ENCODE measurements around the gene WDR88.
"Not testable (repeated sequence)": the region's sequence is repeated elsewhere in the genome, so short reads cannot be mapped to it uniquely, and the experiment has no call there.

WDR88 gene

GRCh38 chr19:33111587-33111986, 20.3 kb upstream of the WDR88 start:
- H3K9me3 Mint-ChIP-seq: no peaks in the 10 kb centered on the region
- ATAC-seq: no peak
- DNase-seq: no peak
- H3K4me3 Mint-ChIP-seq: no peak overlapping the region
- peaks cover 42% of the 10 kb centered on the region for H3K36me3 Mint-ChIP-seq (ENCODE audit: low read depth)
- H3K27ac Mint-ChIP-seq: no peak overlapping the region
- no peaks in the 10 kb centered on the region for H3K4me1 Mint-ChIP-seq
- H3K27me3 Mint-ChIP-seq: no peaks in the 10 kb centered on the region

GRCh38 chr19:33114312-33114711, 17.6 kb upstream of the WDR88 start:
- Mint-ChIP-seq H3K36me3 (ENCODE audit: low read depth) (peaks cover 54% of the 10 kb centered on the region), H3K27ac (no peak overlapping the region), H3K27me3 (no peaks in the 10 kb centered on the region), H3K4me3 (no peak overlapping the region), H3K4me1 (no peaks in the 10 kb centered on the region), H3K9me3 (no peaks in the 10 kb centered on the region)
- DNase-seq (no peak), ATAC-seq (no peak)

DNA sequence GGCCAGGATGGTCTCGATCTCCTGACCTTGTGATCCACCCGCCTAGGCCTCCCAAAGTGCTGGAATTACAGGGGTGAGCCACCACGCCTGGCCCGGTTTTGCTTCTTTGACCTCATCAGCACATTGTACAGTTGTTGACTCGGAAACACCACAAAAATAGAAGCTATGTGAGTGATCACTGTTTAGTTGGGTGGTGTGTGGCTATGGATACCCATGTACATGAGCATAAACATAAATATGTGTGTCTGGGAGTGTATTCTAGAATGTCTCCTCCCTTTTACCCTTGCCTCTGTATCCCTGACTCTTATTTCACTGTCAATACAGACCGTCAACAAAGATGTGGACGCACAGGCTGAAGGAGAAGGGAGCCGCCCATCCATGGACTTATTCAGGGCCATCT, 14.4 kb upstream of the WDR88 start:
- no peaks in the 10 kb centered on the region for H3K27me3 Mint-ChIP-seq
- H3K4me3 Mint-ChIP-seq: no peak overlapping the region
- no peak for ATAC-seq
- no peaks in the 10 kb centered on the region for H3K9me3 Mint-ChIP-seq
- no peak for DNase-seq
- peaks cover 42% of the 10 kb centered on the region for H3K36me3 Mint-ChIP-seq (ENCODE audit: low read depth)
- H3K27ac Mint-ChIP-seq: no peak overlapping the region
- H3K4me1 Mint-ChIP-seq: no peaks in the 10 kb centered on the region

- no peaks in the 10 kb centered on the region for H3K4me1 Mint-ChIP-seq
- DNase-seq: no peak
Measured at GRCh38 chr19:33118643-33119042, 13.3 kb upstream of the WDR88 start.

DNA sequence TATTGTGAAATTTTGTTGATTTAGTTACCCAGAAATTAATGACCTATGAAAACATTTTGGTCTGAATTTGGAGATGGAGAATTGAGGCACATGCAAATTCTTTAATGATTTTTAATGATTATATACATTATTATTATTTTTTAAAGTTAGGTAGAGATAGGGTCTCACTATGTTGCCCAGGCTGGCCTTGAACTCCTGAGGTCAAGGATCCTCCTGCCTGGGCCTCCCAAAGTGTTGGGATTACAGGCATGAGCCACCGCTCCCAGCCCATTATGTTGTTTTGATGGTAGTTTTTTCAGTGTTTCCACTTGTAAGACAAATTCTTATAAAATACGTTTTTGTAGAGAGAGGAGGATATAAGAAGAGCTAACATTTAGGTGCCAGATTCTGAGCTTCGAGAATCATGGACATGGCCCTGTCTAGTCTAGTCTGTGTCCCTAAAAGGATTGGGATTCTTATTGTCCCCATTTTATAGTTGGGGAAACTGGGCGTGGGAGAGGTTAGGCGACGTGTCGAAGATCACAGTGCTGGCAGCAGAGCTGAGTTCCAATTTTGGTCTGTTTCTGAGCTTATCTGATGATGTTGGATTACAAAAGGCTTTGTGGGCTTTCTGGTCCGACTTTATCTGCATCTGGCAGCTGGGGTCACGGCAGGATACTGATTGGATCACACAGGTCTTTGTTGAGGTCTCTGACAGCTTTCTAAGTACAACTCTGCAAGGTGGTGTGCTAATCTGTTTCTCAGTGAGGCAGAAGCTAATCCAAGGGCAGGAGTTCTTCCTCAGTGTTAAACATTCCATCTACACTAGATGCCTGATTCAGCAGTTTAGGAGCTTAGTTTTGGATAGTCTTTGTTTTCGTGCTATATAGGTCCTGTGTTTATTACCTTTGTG, 7.5 kb upstream of the WDR88 start:
- no peaks in the 10 kb centered on the region for H3K27me3 Mint-ChIP-seq
- no peak overlapping the region for H3K27ac Mint-ChIP-seq
- ATAC-seq (no peak), DNase-seq (no peak)
- H3K4me1 Mint-ChIP-seq: no peaks in the 10 kb centered on the region
- no peak overlapping the region for H3K4me3 Mint-ChIP-seq
- peaks cover 19% of the 10 kb centered on the region for H3K36me3 Mint-ChIP-seq (ENCODE audit: low read depth)
- no peaks in the 10 kb centered on the region for H3K9me3 Mint-ChIP-seq

More at GRCh38 chr19:33118643-33119042, 13.3 kb upstream of the WDR88 start:
- Mint-ChIP-seq H3K27ac (no peak overlapping the region), H3K4me3 (no peak overlapping the region), H3K36me3 (ENCODE audit: low read depth) (peaks cover 37% of the 10 kb centered on the region), H3K9me3 (no peaks in the 10 kb centered on the region), H3K27me3 (no peaks in the 10 kb centered on the region)
- no peak for ATAC-seq

- no peaks in the 10 kb centered on the region for H3K4me1 Mint-ChIP-seq
- peaks cover 22% of the 10 kb centered on the region for H3K36me3 Mint-ChIP-seq (ENCODE audit: low read depth)
- no peaks in the 10 kb centered on the region for H3K27me3 Mint-ChIP-seq
- DNase-seq (peak; percentile 48), ATAC-seq (peak; percentile 78)
- H3K4me3 Mint-ChIP-seq: no peak overlapping the region
- H3K27ac Mint-ChIP-seq: no peak overlapping the region
- no peaks in the 10 kb centered on the region for H3K9me3 Mint-ChIP-seq
Measured at GRCh38 chr19:33125929-33126388, 6.0 kb upstream of the WDR88 start.

DNA sequence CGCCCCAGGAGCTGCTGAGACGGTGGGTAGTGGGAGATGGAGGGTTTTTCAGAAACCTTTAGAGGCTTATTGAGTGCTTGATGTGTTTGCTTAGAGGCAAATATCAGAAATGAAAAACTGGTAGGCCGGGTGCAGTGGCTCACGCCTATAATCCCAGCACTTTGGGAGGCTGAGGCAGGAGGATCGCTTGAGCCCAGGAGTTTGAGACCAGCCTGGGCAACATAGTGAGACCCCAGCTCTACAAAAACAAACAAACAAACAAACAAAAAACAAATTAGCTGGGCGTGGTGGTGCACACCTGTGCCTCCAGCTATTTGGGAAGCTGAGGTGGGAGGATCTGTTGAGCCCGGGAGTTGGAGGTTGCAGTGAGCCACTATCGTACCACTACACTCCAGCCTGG, 5.2 kb upstream of the WDR88 start:
- H3K9me3 Mint-ChIP-seq, ATAC-seq, H3K4me1 Mint-ChIP-seq, H3K27me3 Mint-ChIP-seq, H3K4me3 Mint-ChIP-seq, H3K27ac Mint-ChIP-seq, DNase-seq: not testable (repeated sequence)
- peaks cover 20% of the 10 kb centered on the region for H3K36me3 Mint-ChIP-seq (ENCODE audit: low read depth)

DNA sequence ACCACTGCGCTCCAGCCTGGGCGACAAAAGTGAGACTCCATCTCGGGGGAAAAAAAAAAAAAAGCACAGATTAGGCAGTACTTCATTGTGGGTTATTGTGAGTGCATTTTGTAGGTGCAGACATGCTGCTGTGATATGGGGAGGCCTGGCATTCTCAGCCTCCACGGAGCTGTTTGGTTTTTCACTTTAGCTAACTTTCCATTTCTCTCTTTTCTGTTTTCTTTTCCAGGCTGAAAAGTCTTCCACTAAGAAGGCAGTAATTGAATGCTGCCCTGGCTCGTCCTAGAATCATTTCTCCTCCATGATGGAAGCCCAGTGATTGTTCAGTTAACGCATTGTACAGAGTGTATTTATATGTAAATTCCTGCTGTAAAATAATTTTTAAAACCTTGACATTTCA, 2.0 kb upstream of the WDR88 start:
- peaks cover 3% of the 10 kb centered on the region for H3K4me1 Mint-ChIP-seq
- no peak overlapping the region for H3K4me3 Mint-ChIP-seq
- H3K27ac Mint-ChIP-seq: no peak overlapping the region
- peaks cover 18% of the 10 kb centered on the region for H3K36me3 Mint-ChIP-seq (ENCODE audit: low read depth)
- DNase-seq (no peak), ATAC-seq (no peak)
- no peaks in the 10 kb centered on the region for H3K27me3 Mint-ChIP-seq
- H3K9me3 Mint-ChIP-seq: no peaks in the 10 kb centered on the region

DNA sequence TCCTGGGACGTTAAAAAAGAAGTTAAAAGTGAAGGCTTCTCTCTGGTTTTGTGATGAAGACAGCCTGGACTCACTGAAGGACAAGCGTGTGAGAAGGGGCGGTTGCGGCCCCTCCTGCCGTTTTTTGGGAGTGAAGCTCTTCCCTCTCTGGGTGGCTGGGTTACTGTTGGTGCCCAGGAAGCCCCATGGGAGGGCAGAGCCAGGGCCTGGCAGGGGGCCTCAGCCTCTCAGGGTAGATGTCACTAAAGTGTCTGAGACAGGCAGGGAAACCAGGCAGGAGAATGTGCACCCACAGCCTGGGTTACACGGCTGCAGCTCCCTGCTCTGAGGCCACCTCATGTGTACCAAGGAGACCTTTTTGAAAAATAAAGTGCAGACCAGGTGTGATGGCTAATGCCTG, 1.5 kb upstream of the WDR88 start:
- DNase-seq (no peak), ATAC-seq (no peak)
- Mint-ChIP-seq H3K36me3 (ENCODE audit: low read depth) (peaks cover 16% of the 10 kb centered on the region), H3K4me1 (peaks cover 7% of the 10 kb centered on the region), H3K27ac (no peak overlapping the region), H3K4me3 (no peak overlapping the region), H3K27me3 (no peaks in the 10 kb centered on the region), H3K9me3 (no peaks in the 10 kb centered on the region)

DNA sequence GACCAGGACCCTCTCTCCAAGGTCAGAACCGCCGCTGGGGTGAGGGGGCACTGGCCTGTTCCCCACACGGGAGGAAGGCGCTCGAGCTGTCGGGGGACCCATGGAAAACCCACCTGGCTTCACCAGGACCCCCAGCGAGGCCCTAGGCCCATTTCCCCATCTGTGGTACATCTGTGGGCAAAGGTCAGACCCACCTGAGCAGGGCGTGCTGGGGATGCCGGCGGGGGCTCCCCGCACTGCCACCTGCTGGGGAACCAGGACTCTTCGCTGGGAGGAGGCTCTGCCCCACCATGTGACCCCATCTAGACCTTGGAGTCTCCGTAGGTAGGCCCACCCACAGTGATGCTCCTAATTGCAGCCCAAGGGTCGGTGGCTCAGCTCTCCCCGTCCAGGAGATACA, 511 bp downstream of the WDR88 start:
- Mint-ChIP-seq H3K27me3 (no peaks in the 10 kb centered on the region), H3K4me3 (no peak overlapping the region), H3K4me1 (peaks cover 10% of the 10 kb centered on the region), H3K9me3 (no peaks in the 10 kb centered on the region), H3K27ac (no peak overlapping the region), H3K36me3 (ENCODE audit: low read depth) (peaks cover 8% of the 10 kb centered on the region)
- DNase-seq: no peak
- no peak for ATAC-seq

DNA sequence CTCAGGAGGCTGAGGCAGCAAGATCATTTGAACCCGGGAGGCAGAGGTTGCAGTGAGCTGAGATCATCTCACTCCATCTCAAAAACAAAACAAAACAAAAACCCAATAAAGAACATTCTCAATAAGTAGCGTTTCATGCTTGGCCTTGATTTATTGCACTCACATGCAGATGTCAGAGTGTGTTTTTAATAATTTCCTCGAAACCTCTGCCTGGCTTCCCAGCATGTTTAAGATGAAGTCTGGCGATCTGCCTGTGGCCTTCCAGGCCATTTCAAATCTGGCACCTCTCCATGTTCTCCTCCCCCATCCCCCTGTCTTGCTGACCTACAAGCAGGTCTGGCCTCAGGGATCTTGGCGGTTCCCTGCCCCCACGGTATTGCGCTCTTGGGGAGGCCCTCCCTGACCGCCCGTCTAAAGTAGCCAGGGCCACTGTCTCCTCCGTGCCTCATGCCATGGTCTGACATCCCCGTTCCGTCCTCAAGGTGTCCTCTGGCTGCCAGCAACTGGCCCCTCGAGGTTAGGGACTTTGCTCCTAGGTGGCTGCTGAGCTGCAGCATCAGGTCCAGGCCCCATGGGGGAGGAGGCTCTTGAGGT, 1.6 kb downstream of the WDR88 start:
- no peaks in the 10 kb centered on the region for H3K27me3 Mint-ChIP-seq
- peaks cover 6% of the 10 kb centered on the region for H3K36me3 Mint-ChIP-seq (ENCODE audit: low read depth)

DNA sequence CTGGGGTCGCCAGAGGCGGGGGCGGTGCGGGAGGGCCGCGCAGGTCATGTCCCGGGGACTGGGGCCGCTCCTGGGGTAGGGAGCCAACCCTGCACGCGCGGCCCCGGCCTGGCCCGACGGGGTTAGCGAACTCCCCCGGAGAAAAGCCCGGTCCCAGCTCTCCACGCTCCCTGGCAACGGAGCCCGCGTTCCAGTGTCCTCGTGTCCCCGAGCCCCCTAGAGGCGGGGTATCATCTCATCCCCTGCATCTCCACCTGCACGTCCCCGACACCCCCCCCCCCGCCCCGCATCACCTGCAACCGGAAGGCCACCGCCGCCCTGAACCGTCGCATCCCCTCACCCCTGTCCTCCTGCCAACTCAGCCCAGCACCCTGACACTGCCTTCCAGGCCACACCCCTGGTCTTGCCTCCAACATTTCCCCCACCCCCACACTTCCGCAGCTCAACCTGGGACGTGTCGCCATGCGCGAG, 2.7 kb downstream of the WDR88 start:
- H3K27me3 Mint-ChIP-seq: no peaks in the 10 kb centered on the region
- peak; percentile 78 for DNase-seq
- H3K27ac Mint-ChIP-seq: no peak overlapping the region
- no peaks in the 10 kb centered on the region for H3K9me3 Mint-ChIP-seq
- H3K4me1 Mint-ChIP-seq: peaks cover 10% of the 10 kb centered on the region
- peak; percentile 88 for ATAC-seq
- peak overlapping the region; percentile 52 for H3K4me3 Mint-ChIP-seq
- H3K36me3 Mint-ChIP-seq (ENCODE audit: low read depth): peaks cover 2% of the 10 kb centered on the region

More for the DNA sequence above, 1.6 kb downstream of the WDR88 start:
- no peaks in the 10 kb centered on the region for H3K9me3 Mint-ChIP-seq
- no peak for DNase-seq
- H3K4me1 Mint-ChIP-seq: peaks cover 10% of the 10 kb centered on the region
- no peak overlapping the region for H3K4me3 Mint-ChIP-seq
- ATAC-seq: no peak
- H3K27ac Mint-ChIP-seq: no peak overlapping the region

DNA sequence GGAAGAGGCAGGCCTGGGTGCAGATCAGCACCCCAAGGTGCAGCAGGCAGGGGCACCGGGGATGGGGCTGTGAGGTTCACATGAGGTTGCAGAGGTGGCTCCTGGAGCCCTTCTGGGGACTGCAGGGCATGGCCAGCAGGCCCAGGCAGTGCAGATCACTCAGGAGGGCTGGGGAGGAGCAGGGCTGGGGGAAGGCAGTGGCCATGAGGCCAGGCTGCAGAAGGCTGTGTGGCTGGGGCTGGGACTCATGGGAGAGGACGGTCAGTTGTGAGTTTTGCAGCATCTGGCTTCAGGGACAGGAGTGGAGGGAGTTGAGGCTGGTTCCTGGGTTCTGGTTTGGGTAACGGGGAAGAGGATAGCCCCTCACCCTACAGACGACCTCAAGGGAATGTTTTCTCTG, 7.3 kb downstream of the WDR88 start:
- no peak overlapping the region for H3K27ac Mint-ChIP-seq
- no peaks in the 10 kb centered on the region for H3K36me3 Mint-ChIP-seq (ENCODE audit: low read depth)
- H3K4me1 Mint-ChIP-seq: peaks cover 11% of the 10 kb centered on the region

GRCh38 chr19:33143897-33144405, 12.0 kb downstream of the WDR88 start:
- Mint-ChIP-seq H3K36me3 (ENCODE audit: low read depth) (no peaks in the 10 kb centered on the region), H3K27me3 (peaks cover 3% of the 10 kb centered on the region), H3K9me3 (no peaks in the 10 kb centered on the region), H3K27ac (no peak overlapping the region), H3K4me1 (peaks cover 4% of the 10 kb centered on the region), H3K4me3 (no peak overlapping the region)
- peak; percentile 89 for ATAC-seq
- DNase-seq: peak; percentile 63

More for the DNA sequence above, 7.3 kb downstream of the WDR88 start:
- Mint-ChIP-seq H3K27me3 (peaks cover 3% of the 10 kb centered on the region), H3K4me3 (no peak overlapping the region), H3K9me3 (no peaks in the 10 kb centered on the region)
- DNase-seq: no peak
- ATAC-seq: no peak

GRCh38 chr19:33146209-33146608, 14.3 kb downstream of the WDR88 start:
- H3K4me3 Mint-ChIP-seq: no peak overlapping the region
- peaks cover 4% of the 10 kb centered on the region for H3K4me1 Mint-ChIP-seq
- DNase-seq (no peak), ATAC-seq (no peak)
- H3K9me3 Mint-ChIP-seq: no peaks in the 10 kb centered on the region
- H3K27ac Mint-ChIP-seq: no peak overlapping the region
- no peaks in the 10 kb centered on the region for H3K36me3 Mint-ChIP-seq (ENCODE audit: low read depth)
- peaks cover 3% of the 10 kb centered on the region for H3K27me3 Mint-ChIP-seq
